D721Med (cell line): Measurements from ENCODE around the gene CENPS.
"Not testable (repeated sequence)": the region's sequence is repeated elsewhere in the genome, so short reads cannot be mapped to it uniquely, and the experiment has no call there.

Experiments used
- DNase-seq: peaks from one replicate; pipeline ENCODE4 v3.0.0; 2011; ENCODE audit warnings: low spot score; ENCODE audit not compliant: insufficient read length
- FAIRE-seq: peaks from 2 replicates; lab custom pipeline; 2011; peaks lifted over from hg19 to GRCh38; lab: Jason Lieb, UNC
- CTCF ChIP-seq: IDR thresholded peaks from 2 replicates; pipeline ENCODE4 v1.5.1; 2012; ENCODE audit warnings: mild to moderate bottlenecking, control low read depth; ENCODE audit not compliant: insufficient read depth; ENCODE audit errors: missing control alignments

The CENPS gene

GRCh38 chr1:10456048-10456447, 25.8 kb downstream of the CENPS start:
- DNase-seq (no peak), FAIRE-seq (no peak)
- TF ChIP-seq CTCF: no peak

DNA sequence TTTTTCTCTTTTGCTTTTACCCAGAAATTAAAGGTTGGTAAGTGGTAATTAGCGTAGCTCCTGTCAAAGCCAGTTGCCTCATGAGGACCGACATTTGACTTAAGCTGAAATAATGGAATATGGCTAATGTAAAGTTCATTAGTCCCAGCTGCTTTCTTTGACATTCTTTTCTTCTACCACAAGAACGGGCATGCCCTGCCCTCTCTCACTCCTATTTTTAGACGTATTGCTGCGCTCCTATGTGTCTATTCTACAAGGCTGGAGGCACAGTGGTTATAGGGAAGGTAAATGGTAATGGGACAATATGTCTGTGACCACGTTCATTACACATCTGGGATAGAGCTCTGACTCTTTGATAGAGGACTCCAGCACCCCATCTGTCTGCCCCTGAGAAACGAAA, 26.4 kb downstream of the CENPS start:
- FAIRE-seq: no peak
- no peak for DNase-seq
- TF ChIP-seq CTCF: no peak

GRCh38 chr1:10457462-10457861, 27.2 kb downstream of the CENPS start:
- FAIRE-seq, DNase-seq: not testable (repeated sequence)

- no peak for DNase-seq
- no peak for FAIRE-seq
- TF ChIP-seq CTCF: no peak
Measured at GRCh38 chr1:10457875-10458274, 27.6 kb downstream of the CENPS start.

DNA sequence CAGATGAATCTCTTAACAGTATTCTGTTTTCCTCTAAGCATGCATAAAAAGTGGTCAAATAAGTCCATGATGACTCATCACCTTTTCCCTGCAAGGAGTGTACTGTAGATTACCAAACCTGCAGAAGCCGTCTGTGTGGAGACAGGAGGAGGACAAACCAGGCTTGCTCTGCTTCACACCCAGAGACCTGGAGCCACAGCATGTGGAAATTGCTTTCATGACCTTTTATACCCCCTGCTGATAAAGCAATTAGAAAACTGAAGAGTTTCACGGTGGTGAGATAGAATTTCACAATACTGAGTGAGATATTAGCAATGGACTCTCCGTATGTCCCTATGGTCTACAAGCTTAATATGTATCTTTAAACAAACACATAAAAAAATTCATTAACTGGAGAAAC, 29.0 kb downstream of the CENPS start:
- TF ChIP-seq CTCF: no peak
- DNase-seq: no peak
- no peak for FAIRE-seq

DNA sequence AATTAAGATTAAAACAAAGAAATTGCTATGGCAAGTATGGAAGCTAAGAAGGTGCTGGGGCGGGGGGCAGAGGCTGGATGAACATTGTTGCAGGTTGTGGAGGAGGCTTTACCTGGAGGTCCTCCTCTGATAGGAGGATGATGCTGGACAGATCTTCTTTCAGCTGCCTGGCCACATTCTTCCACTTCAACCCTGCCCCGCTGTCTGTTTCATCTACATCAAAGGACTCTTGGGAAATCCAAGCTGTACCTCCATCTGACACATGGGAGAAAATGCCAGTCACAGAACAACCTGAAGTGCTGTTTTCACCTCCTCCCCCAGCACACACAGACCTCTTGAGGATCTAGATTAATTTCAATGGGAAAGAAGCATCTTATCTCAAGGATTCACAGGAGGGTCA, 36.8 kb downstream of the CENPS start:
- no peak for TF ChIP-seq CTCF
- FAIRE-seq (no peak), DNase-seq (no peak)

DNA sequence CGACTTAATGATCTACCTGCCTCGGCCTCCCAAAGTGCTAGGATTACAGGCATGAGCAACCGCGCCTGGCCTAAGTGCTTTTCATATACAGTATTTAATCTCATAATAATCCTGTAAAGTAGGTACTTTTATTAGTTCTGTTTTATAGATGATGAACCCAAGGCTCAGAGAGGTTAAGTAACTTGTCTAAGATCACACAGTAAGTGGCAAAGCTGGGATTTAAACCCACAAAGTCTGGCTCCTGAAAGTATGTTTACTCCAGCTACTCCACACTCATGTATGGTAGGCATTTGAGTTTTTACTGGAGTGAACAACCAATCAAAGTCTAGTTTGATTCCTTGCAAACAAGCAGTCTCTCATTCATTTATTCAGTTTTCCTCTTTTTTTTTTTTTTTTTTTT, 39.8 kb downstream of the CENPS start:
- DNase-seq: no peak
- TF ChIP-seq CTCF: no peak
- FAIRE-seq: no peak
